GM12864 (cell line): ENCODE data around the gene C1QBP.

Experiments used
- DNase-seq: peaks from one replicate; pipeline ENCODE4 v3.0.0-alpha.2; 2011; ENCODE audit warnings: low read depth
- H3K4me3 ChIP-seq: 2 replicates; pipeline ENCODE4 v1.5.1; 2011; ENCODE audit warnings: mild to moderate bottlenecking, low read depth, low read length, control low read depth
- CTCF ChIP-seq: IDR thresholded peaks from 2 replicates; pipeline ENCODE4 v1.5.1; 2011; ENCODE audit warnings: low read depth, mild to moderate bottlenecking, moderate library complexity, low read length, control low read depth, inconsistent platforms; ENCODE audit errors: missing control alignments

Gene C1QBP

DNA sequence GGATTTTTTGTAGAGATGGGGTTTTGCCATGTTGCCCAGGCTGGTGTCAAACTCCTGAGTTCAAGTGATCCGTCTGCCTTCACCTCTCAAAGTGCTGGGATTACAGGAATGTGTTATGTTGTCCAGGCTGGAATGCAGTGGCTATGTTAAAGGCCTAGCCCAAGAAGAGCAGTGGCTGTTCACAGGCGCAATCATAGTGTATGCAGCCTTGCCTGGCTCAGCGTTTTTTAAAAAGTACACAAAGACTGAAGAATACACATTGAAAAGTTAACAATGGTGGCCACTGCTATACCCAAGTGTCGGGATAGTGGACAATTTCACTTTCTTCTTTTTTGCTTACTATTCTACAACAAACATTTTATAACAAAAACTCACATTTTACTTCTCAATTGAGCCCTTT, 40.0 kb upstream of the C1QBP start:
- no peak for TF ChIP-seq CTCF
- DNase-seq = no peak
- H3K4me3 ChIP-seq = no peak overlapping the region

DNA sequence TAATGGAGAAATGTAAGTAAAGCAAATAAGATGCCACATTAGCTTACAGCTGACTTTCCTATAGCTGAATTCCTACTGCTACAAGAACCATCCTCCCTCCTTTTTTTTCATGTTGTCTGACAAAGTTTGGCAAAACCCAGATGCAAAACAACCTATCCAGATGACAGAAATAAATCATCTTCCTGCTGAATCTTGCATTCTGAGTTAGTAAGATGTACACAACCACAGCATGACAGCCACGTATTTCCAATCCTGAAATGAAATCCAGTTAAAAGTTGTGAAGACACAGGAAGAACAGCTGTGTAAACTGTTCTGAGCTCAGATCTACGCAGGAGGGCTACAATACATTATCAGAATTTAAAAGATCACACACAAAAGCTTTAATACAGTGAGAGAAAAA, 35.0 kb upstream of the C1QBP start:
- DNase-seq = no peak
- no peak overlapping the region for H3K4me3 ChIP-seq
- no peak for TF ChIP-seq CTCF

DNA sequence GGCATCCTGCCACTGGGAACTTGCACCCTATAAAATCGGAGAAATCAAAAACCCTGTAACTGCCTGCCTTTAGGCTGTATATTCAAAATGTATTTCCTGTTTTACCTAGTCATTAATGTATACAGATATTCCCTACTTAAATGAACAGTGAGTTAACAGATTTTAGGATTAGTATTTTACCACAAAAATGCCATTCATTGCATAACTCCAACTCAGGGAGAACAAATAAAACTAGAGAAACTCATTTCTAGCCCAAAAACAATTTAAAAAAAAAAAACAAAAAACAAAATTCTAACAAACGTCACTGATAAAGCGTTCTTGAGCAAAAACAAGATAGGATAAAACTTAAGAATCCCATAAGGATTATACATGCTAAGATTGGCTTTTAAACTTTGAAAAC, 33.6 kb upstream of the C1QBP start:
- TF ChIP-seq CTCF = no peak

DNA sequence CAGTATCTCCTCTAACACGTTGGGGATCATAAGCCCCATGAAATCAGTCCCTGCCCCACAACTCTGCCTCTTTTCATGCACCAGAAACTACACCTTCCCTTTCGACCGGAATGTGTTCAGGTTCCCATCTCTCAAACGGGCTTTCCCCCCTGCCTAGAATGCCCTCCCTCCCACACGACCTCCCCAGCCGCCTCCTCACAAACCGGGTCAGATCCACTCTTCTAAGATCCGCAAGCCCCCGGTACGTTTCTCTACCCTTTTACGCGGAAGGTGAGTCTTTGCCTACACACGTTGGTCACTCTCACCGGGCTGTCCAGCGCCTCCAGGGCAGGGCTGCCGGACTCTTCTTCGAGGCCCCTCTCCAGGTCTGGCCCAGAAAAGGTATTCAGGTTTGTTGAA, 29.1 kb upstream of the C1QBP start:
- no peak for TF ChIP-seq CTCF
- DNase-seq = no peak
- H3K4me3 ChIP-seq = peak overlapping the region; percentile 81

More for the DNA sequence above, 33.6 kb upstream of the C1QBP start:
- H3K4me3 ChIP-seq = no peak overlapping the region
- DNase-seq = no peak

DNA sequence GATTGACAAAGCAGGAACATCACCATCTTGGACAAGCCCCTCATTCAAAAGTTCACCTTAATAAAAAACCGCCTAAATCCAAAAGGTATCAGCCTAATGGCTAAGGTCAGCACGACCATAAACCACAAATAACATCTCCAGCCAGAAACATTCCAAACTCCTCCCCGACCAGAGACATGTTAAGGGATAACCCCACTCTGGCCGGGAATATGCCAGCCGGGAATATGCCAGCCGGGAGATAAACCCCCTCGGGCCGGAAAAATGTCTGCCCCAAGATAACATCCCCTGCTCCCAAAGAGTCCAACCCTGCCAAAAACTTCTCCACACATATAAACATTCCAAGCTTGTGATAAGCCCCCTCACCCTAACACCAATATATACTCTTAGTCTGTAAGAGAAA, 28.5 kb upstream of the C1QBP start:
- TF ChIP-seq CTCF = no peak
- peak overlapping the region; percentile 81 for H3K4me3 ChIP-seq
- DNase-seq = no peak

DNA sequence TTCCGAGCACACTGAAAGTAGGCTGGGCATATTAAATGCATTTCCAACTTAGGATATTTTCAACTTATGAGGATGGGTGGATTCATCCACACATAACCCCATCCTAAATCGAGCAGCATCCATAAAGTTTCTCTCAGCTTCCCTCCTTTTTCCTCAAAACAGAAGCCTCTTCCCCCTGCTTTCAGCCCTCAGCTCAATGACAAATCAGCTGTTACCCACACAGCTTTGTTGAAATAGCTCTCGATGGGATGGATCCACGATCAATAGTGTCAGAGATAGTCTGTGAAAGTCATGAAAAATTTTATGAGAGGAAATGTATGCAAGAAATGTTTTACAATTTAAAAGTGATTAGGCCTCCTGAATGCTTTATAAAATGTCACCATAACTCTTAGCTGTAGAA, 27.3 kb upstream of the C1QBP start:
- no peak for DNase-seq
- no peak for TF ChIP-seq CTCF
- H3K4me3 ChIP-seq = no peak overlapping the region; the same call in 1 of the 2 replicates

DNA sequence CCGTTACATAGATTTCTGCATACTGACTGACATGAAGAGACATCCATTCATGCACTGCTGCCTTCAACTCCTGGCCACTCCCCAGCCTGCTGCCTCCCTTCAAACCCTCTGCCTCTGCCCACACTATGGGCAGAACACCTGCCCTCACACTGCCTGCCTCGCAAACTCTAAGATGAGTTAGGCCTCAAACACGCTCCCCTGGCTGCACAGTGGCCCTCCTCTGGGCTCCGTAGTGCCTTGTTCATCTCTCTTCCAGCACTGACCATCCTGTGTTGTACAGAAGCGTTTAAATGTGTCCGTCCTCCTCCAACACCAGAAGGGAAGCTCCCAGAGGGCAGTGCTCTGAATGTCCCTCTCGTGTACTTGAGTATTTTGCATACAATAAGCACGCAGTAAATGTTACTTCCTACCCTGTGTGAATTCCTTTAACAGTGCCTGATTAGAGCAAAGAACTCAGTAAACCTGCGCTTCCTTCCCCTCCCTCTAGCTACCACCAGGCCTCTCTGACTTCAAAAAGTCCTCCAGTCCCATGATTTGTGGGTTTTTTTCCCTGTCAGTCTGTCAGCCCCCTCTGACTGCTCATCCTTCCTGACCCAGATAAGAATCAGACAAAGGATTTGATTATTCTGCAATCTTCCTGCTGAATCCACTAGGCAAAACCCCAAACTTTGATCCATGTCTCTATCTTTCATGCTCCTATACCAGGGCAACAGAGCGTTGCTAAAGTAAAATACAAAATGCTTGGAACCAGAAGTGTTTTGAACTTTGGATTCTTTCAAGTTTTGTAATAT, 26.0 kb upstream of the C1QBP start:
- TF ChIP-seq CTCF = no peak
- DNase-seq = no peak
- no peak overlapping the region for H3K4me3 ChIP-seq
